Ishikawa (cell line): Measurements from ENCODE around the gene PEPD.

Experiments
- CEBPB ChIP-seq: IDR thresholded peaks from 2 replicates; pipeline ENCODE4 v1.6.1; 2012
- CREB1 ChIP-seq: IDR thresholded peaks from 2 replicates; pipeline ENCODE4 v1.6.1; 2012; ENCODE audit warnings: low read depth
- EGR1 ChIP-seq: IDR thresholded peaks from 2 replicates; pipeline ENCODE4 v1.6.1; 2012
- EP300 ChIP-seq: IDR thresholded peaks from 2 replicates; pipeline ENCODE4 v1.6.1; 2012; ENCODE audit warnings: borderline replicate concordance
- FOXM1 ChIP-seq: IDR thresholded peaks from 2 replicates; pipeline ENCODE4 v1.6.1; 2012; ENCODE audit warnings: low read depth, borderline replicate concordance
- MAX ChIP-seq: IDR thresholded peaks from 2 replicates; pipeline ENCODE4 v1.6.1; 2012
- NFIC ChIP-seq: IDR thresholded peaks from 2 replicates; pipeline ENCODE4 v1.6.1; 2012
- RAD21 ChIP-seq: IDR thresholded peaks from 2 replicates; pipeline ENCODE4 v1.6.1; 2012; ENCODE audit warnings: low read depth
- REST ChIP-seq: IDR thresholded peaks from 2 replicates; pipeline ENCODE4 v1.6.1; 2012; ENCODE audit warnings: low read depth, mild to moderate bottlenecking
- TAF1 ChIP-seq: IDR thresholded peaks from 2 replicates; pipeline ENCODE4 v1.6.1; 2012; ENCODE audit warnings: low read depth, mild to moderate bottlenecking
- TCF12 ChIP-seq: IDR thresholded peaks from 2 replicates; pipeline ENCODE4 v1.6.1; 2012; ENCODE audit warnings: low read depth
- TEAD4 ChIP-seq: IDR thresholded peaks from 2 replicates; pipeline ENCODE4 v1.6.1; 2012
- USF1 ChIP-seq: IDR thresholded peaks from 2 replicates; pipeline ENCODE4 v1.6.1; 2012
- YY1 ChIP-seq: IDR thresholded peaks from 2 replicates; pipeline ENCODE4 v1.6.1; 2012; ENCODE audit warnings: low read depth
- ZBTB7A ChIP-seq: IDR thresholded peaks from 2 replicates; pipeline ENCODE4 v1.6.1; 2012; ENCODE audit warnings: low read depth

The PEPD gene

GRCh38 chr19:33554821-33555220 is 33.2 kb upstream of the PEPD start:
- TF ChIP-seq RAD21 (no peak), YY1 (no peak), TAF1 (no peak), CREB1 (no peak), USF1 (no peak)

- TF ChIP-seq TAF1 (no peak), TEAD4 (no peak), ZBTB7A (no peak), YY1 (no peak), MAX (no peak), CREB1 (no peak), TCF12 (no peak), EGR1 (no peak), REST (no peak), EP300 (no peak), NFIC (no peak), FOXM1 (no peak), USF1 (no peak), CEBPB (no peak), RAD21 (no peak)
Measured at GRCh38 chr19:33554391-33554790, 32.8 kb upstream of the PEPD start.

GRCh38 chr19:33553530-33554310 is 32.1 kb upstream of the PEPD start:
- no peak for TF ChIP-seq MAX
- TF ChIP-seq EP300, result no peak
- TF ChIP-seq TEAD4, result no peak
- TF ChIP-seq YY1, result no peak

GRCh38 chr19:33552928-33553279 is 31.3 kb upstream of the PEPD start:
- TF ChIP-seq TAF1 (no peak), TCF12 (no peak), ZBTB7A (no peak), FOXM1 (no peak), USF1 (peak; percentile 15; the same call in 1 of the 2 replicates)

- TF ChIP-seq NFIC (no peak), USF1 (no peak), MAX (no peak), REST (no peak), RAD21 (no peak), TAF1 (no peak), EP300 (no peak), YY1 (no peak), TEAD4 (no peak), TCF12 (no peak), CEBPB (no peak), FOXM1 (no peak), EGR1 (no peak), CREB1 (no peak)
Measured at GRCh38 chr19:33552191-33552927, 30.8 kb upstream of the PEPD start.
